Measurements from ENCODE around the gene MICU1.
"Not testable (repeated sequence)": the region's sequence is repeated elsewhere in the genome, so short reads cannot be mapped to it uniquely, and the experiment has no call there.

The MICU1 gene

DNA sequence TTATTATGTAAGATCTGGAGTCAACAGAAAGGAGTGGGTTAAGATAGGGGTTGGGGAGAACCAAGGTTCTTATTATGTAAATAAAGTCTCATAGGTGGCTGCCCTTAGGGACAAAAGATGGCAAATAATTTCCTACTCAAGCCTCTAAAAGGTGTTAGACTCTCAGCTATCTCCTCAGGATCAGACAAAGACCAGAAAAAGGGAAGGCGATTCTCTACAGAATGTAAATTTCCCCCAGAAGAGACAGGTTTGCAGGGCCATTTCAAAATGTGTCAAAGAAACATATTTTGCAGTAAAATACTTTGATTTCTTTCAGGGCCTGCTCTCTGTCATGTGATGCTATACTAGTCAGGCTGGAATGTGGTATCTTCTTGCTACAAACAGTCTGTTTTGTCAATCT is 80.3 kb downstream of the MICU1 start:
- no peaks in the 10 kb centered on the region for H3K36me3 ChIP-seq (ENCODE audit: insufficient read depth)
- H2AFZ ChIP-seq (ENCODE audit: low read depth) = no peak overlapping the region
- H3K4me2 ChIP-seq = no peak overlapping the region
- H3K79me2 ChIP-seq (ENCODE audit: insufficient read depth, low read depth) = no peaks in the 10 kb centered on the region
- no peak for TF ChIP-seq CTCF (conservative IDR thresholded peaks at IDR 0.05; ENCODE audit: low read depth, low read length)
- H3K27me3 ChIP-seq (ENCODE audit: insufficient read depth, low read depth) = no peaks in the 10 kb centered on the region
- no peak overlapping the region for H3K4me3 ChIP-seq (IDR thresholded peaks at IDR 0.05; ENCODE audit: insufficient read depth, low read depth, low read length)
- no peaks in the 10 kb centered on the region for H4K20me1 ChIP-seq (ENCODE audit: insufficient read depth)
- no peak overlapping the region for H3K27ac ChIP-seq
- H3K4me1 ChIP-seq (ENCODE audit: low read depth, poor library complexity, severe bottlenecking) = no peaks in the 10 kb centered on the region
- no peak overlapping the region for H3K9ac ChIP-seq

DNA sequence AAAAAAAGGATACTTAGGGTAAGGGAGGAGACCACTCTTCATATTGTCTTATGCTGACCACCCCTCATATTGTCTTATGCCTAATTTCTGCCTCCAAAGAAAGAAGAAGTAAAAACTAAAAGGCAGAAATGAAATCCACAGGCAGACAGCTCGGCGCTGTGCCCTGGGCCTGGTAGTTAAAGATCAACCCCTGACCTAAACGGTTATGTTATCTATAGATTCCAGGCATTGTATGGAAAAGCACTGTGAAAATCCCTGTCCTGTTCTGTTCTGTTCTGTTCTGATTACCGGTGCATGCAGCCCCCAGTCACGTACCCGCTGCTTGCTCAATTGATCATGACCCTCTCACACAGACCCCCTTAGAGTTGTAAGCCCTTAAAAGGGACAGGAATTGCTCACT is 82.0 kb downstream of the MICU1 start:
- H4K20me1 ChIP-seq (ENCODE audit: insufficient read depth); H3K9ac ChIP-seq; H3K27ac ChIP-seq; H2AFZ ChIP-seq (ENCODE audit: low read depth); H3K4me3 ChIP-seq (IDR thresholded peaks at IDR 0.05; ENCODE audit: insufficient read depth, low read depth, low read length); H3K27me3 ChIP-seq (ENCODE audit: insufficient read depth, low read depth); H3K36me3 ChIP-seq (ENCODE audit: insufficient read depth); H3K4me1 ChIP-seq (ENCODE audit: low read depth, poor library complexity, severe bottlenecking); H3K4me2 ChIP-seq; H3K79me2 ChIP-seq (ENCODE audit: insufficient read depth, low read depth): not testable (repeated sequence)

DNA sequence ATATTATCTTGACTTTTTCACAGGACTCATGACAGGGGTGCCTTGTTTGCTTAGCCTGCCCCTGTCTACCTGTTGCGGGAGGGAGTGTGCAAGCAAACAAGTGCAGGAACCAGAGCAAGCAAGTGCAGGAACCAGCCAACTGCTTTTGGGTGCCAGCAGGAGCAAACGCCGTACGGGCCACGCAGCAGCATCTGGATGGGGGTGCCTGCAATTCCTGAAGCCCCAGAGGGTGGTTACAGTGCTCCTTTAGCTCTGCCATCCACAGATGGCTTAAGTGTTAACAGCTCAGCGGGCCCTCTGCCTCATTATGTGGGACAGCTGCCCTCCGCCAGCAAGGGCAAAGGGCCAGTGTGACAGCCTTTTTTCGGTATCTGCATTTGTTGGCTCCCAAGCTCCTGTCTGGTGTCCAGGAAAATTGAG is 83.5 kb downstream of the MICU1 start:
- Histone ChIP-seq H3K4me1 (ENCODE audit: low read depth, poor library complexity, severe bottlenecking) (peaks cover 5% of the 10 kb centered on the region), H4K20me1 (ENCODE audit: insufficient read depth) (no peaks in the 10 kb centered on the region)
- TF ChIP-seq CTCF (conservative IDR thresholded peaks at IDR 0.05; ENCODE audit: low read depth, low read length) = no peak

DNA sequence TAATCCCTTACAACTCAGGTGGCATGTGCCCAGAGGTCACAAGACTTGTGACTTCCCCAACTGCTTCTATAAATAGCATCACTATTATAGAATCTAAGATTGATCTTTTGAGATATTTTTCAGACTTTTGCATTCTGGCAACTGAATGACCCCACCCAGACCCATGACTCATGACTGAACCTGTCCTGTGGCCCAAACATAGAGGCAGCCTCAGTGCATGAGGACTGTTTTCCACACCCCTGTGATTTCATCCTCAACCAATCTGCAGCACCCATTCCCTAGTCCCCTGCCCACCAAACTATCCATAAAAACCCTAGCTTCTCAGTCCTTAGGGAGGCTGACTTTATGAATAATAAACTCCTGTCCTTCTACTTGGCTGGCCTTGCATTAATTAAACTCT is 84.5 kb downstream of the MICU1 start:
- H3K9ac ChIP-seq = no peak overlapping the region
- no peak for TF ChIP-seq CTCF (conservative IDR thresholded peaks at IDR 0.05; ENCODE audit: low read depth, low read length)
- H3K27ac ChIP-seq = no peak overlapping the region
- no peaks in the 10 kb centered on the region for H3K79me2 ChIP-seq (ENCODE audit: insufficient read depth, low read depth)
- H2AFZ ChIP-seq (ENCODE audit: low read depth) = no peak overlapping the region
- no peaks in the 10 kb centered on the region for H3K27me3 ChIP-seq (ENCODE audit: insufficient read depth, low read depth)
- no peaks in the 10 kb centered on the region for H3K36me3 ChIP-seq (ENCODE audit: insufficient read depth)
- H4K20me1 ChIP-seq (ENCODE audit: insufficient read depth) = no peaks in the 10 kb centered on the region
- no peak overlapping the region for H3K4me2 ChIP-seq
- no peak overlapping the region for H3K4me3 ChIP-seq (IDR thresholded peaks at IDR 0.05; ENCODE audit: insufficient read depth, low read depth, low read length)
- peaks cover 5% of the 10 kb centered on the region for H3K4me1 ChIP-seq (ENCODE audit: low read depth, poor library complexity, severe bottlenecking)

More for the DNA sequence above, 83.5 kb downstream of the MICU1 start:
- Histone ChIP-seq H3K27ac (no peak overlapping the region), H3K4me3 (IDR thresholded peaks at IDR 0.05; ENCODE audit: insufficient read depth, low read depth, low read length) (no peak overlapping the region), H3K27me3 (ENCODE audit: insufficient read depth, low read depth) (no peaks in the 10 kb centered on the region), H3K4me2 (no peak overlapping the region), H3K79me2 (ENCODE audit: insufficient read depth, low read depth) (no peaks in the 10 kb centered on the region), H3K36me3 (ENCODE audit: insufficient read depth) (no peaks in the 10 kb centered on the region), H2AFZ (ENCODE audit: low read depth) (no peak overlapping the region), H3K9ac (no peak overlapping the region)

GRCh38 chr10:72540193-72540807 is 85.6 kb downstream of the MICU1 start:
- H3K9ac ChIP-seq = no peak overlapping the region
- no peak overlapping the region for H3K4me2 ChIP-seq
- no peaks in the 10 kb centered on the region for H4K20me1 ChIP-seq (ENCODE audit: insufficient read depth)
- H3K27me3 ChIP-seq (ENCODE audit: insufficient read depth, low read depth) = no peaks in the 10 kb centered on the region
- no peak overlapping the region for H3K4me3 ChIP-seq (IDR thresholded peaks at IDR 0.05; ENCODE audit: insufficient read depth, low read depth, low read length)
- H3K36me3 ChIP-seq (ENCODE audit: insufficient read depth) = no peaks in the 10 kb centered on the region
- H2AFZ ChIP-seq (ENCODE audit: low read depth) = no peak overlapping the region
- H3K4me1 ChIP-seq (ENCODE audit: low read depth, poor library complexity, severe bottlenecking) = peaks cover 5% of the 10 kb centered on the region
- no peak for TF ChIP-seq CTCF (conservative IDR thresholded peaks at IDR 0.05; ENCODE audit: low read depth, low read length)
- no peak overlapping the region for H3K27ac ChIP-seq
- H3K79me2 ChIP-seq (ENCODE audit: insufficient read depth, low read depth) = no peaks in the 10 kb centered on the region

All from KMS-11 (cell line).